ENCODE measurements around the gene POLR2M.

- TF ChIP-seq HMGXB4 (CRISPR knock-in tag; IDR thresholded peaks at IDR 0.05; ENCODE audit: borderline replicate concordance) (no peak), CTCF (IDR thresholded peaks at IDR 0.05) (no peak), ELK1 (IDR thresholded peaks at IDR 0.05; ENCODE audit: low read depth, low read length) (no peak), REST (IDR thresholded peaks at IDR 0.05) (no peak)
Observed at GRCh38 chr15:57735431-57735830, 28.9 kb downstream of the POLR2M start.
